ENCODE results near the gene FRMD6.

DNA sequence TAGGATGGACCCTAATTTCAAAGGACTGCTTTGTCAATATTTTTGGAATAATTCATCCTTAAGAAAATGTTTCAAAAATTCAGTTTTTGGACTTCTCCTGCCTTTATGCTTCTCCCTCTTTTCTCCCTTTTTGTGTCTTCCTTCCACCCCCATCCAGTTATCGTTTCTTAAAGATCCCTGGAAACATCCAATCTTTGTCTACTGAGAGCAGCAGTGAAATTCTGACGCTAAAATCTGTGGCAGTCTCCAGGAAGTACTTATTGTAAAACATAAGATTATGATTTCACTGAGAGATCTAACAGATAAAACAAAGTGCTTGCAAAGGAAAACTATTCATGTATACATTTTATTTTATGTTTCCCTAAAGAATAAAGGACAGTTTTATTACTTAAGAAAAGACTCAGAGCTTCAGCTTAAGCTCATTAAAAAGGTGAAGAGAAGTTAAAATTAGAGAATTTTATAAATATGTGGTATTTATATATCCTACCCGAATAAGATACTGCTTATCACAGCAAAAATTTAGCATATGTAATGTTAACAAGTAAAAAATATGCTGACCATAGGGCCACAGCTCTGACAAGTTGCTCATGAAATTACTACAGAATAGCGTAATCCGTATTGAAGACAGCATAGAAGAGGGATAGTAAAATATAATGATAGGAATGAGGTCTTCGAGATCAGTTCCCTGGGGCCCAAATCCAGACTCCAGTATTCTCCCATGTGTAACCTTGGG lies 6.9 kb downstream of the FRMD6 start:
- TF ChIP-seq, protein P1, sequence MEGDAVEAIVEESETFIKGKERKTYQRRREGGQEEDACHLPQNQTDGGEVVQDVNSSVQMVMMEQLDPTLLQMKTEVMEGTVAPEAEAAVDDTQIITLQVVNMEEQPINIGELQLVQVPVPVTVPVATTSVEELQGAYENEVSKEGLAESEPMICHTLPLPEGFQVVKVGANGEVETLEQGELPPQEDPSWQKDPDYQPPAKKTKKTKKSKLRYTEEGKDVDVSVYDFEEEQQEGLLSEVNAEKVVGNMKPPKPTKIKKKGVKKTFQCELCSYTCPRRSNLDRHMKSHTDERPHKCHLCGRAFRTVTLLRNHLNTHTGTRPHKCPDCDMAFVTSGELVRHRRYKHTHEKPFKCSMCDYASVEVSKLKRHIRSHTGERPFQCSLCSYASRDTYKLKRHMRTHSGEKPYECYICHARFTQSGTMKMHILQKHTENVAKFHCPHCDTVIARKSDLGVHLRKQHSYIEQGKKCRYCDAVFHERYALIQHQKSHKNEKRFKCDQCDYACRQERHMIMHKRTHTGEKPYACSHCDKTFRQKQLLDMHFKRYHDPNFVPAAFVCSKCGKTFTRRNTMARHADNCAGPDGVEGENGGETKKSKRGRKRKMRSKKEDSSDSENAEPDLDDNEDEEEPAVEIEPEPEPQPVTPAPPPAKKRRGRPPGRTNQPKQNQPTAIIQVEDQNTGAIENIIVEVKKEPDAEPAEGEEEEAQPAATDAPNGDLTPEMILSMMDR (IDR thresholded peaks at IDR 0.05) = no peak
- no peak for TF ChIP-seq POLR2A (IDR thresholded peaks at IDR 0.05)
- no peak for TF ChIP-seq POLR2AphosphoS5 (IDR thresholded peaks at IDR 0.05)
